ENCODE data around the gene XNDC1N.

GRCh38 chr11:71964641-71965040, 36.2 kb upstream of the XNDC1N start:
- TF ChIP-seq CEBPB (IDR thresholded peaks at IDR 0.05): no peak
- no peak for TF ChIP-seq RFX5 (IDR thresholded peaks at IDR 0.05)
- TF ChIP-seq HDAC2 (IDR thresholded peaks at IDR 0.05): no peak

Measured in A549 (cell line).